ENCODE results near the gene BIRC2. TPM values are rescaled to one million over a fixed set of nuclear protein-coding genes. Genes with fewer than 3 reads are reported as not detected.
A peak's percentile ranks its signal among the peaks of the same experiment; 100 is the strongest.

BIRC2 gene
- total and polyA plus RNA-seq, 9 of the 15 experiments (the other 6 are each of a cell fraction or from before 2014, with no cell fraction given) = 14.3 to 45.9 (median 20.7) TPM

DNA sequence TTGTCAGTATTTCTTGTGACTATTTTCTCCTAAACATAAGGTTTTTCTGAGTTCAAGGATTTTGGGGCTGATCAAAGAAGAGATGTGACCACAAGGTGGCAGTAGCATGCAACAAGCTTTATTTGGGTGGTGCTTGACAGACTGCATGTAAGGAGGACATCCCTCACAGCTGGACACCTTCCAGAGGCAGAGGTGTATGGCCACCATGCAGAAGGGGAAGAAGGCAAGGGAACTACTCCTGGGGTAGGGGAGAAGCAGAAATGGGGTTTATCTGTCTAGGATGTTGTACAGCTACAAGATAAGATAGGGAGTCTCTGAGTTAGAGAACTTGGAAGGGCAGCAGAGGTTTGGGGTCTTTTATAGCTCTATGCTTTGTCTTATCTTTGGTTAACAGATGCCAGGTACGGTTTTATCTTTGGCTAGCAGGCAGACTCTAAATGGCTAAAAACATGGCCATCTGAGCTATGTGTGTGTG is 5.1 kb upstream of the BIRC2 start (continued):
- TF ChIP-seq RHOXF2B (CRISPR knock-in tag; conservative IDR thresholded peaks at IDR 0.05) (no peak), BRF1 (IDR thresholded peaks at IDR 0.05; ENCODE audit: borderline replicate concordance, extremely low read depth, insufficient read length) (no peak), SNIP1 (IDR thresholded peaks at IDR 0.05; ENCODE audit: low read depth) (no peak), SRSF1 (IDR thresholded peaks at IDR 0.05; ENCODE audit: low read depth, low read length) (no peak), NUFIP1 (IDR thresholded peaks at IDR 0.05; ENCODE audit: partially characterized antibody) (no peak), TGIF2 (CRISPR knock-in tag; IDR thresholded peaks at IDR 0.05) (no peak), KAT7 (CRISPR knock-in tag; IDR thresholded peaks at IDR 0.05; ENCODE audit: borderline replicate concordance) (no peak), PURB (CRISPR knock-in tag; IDR thresholded peaks at IDR 0.05; ENCODE audit: low read depth) (no peak), RCOR1 (IDR thresholded peaks at IDR 0.05; ENCODE audit: borderline replicate concordance in 1 of 2, low read depth in 2 of 2, low read length in 2 of 2) (peak in 1 of 2 experiments; percentile 95; a peak in 3 of 4 replicates), KLF10 (CRISPR knock-in tag; IDR thresholded peaks at IDR 0.05) (no peak), HOXB6 (CRISPR knock-in tag; IDR thresholded peaks at IDR 0.05; ENCODE audit: borderline replicate concordance) (no peak), KDM2B (CRISPR knock-in tag; IDR thresholded peaks at IDR 0.05) (no peak), ZNF764 (CRISPR knock-in tag; IDR thresholded peaks at IDR 0.05; ENCODE audit: low read depth) (no peak), FOXJ2 (tag; IDR thresholded peaks at IDR 0.05) (peak; percentile 71; the same call in 1 of the 2 replicates), GABPB1 (CRISPR knock-in tag; IDR thresholded peaks at IDR 0.05) (no peak; the same call in 1 of the 2 replicates)
- TF ChIP-seq, protein P1, sequence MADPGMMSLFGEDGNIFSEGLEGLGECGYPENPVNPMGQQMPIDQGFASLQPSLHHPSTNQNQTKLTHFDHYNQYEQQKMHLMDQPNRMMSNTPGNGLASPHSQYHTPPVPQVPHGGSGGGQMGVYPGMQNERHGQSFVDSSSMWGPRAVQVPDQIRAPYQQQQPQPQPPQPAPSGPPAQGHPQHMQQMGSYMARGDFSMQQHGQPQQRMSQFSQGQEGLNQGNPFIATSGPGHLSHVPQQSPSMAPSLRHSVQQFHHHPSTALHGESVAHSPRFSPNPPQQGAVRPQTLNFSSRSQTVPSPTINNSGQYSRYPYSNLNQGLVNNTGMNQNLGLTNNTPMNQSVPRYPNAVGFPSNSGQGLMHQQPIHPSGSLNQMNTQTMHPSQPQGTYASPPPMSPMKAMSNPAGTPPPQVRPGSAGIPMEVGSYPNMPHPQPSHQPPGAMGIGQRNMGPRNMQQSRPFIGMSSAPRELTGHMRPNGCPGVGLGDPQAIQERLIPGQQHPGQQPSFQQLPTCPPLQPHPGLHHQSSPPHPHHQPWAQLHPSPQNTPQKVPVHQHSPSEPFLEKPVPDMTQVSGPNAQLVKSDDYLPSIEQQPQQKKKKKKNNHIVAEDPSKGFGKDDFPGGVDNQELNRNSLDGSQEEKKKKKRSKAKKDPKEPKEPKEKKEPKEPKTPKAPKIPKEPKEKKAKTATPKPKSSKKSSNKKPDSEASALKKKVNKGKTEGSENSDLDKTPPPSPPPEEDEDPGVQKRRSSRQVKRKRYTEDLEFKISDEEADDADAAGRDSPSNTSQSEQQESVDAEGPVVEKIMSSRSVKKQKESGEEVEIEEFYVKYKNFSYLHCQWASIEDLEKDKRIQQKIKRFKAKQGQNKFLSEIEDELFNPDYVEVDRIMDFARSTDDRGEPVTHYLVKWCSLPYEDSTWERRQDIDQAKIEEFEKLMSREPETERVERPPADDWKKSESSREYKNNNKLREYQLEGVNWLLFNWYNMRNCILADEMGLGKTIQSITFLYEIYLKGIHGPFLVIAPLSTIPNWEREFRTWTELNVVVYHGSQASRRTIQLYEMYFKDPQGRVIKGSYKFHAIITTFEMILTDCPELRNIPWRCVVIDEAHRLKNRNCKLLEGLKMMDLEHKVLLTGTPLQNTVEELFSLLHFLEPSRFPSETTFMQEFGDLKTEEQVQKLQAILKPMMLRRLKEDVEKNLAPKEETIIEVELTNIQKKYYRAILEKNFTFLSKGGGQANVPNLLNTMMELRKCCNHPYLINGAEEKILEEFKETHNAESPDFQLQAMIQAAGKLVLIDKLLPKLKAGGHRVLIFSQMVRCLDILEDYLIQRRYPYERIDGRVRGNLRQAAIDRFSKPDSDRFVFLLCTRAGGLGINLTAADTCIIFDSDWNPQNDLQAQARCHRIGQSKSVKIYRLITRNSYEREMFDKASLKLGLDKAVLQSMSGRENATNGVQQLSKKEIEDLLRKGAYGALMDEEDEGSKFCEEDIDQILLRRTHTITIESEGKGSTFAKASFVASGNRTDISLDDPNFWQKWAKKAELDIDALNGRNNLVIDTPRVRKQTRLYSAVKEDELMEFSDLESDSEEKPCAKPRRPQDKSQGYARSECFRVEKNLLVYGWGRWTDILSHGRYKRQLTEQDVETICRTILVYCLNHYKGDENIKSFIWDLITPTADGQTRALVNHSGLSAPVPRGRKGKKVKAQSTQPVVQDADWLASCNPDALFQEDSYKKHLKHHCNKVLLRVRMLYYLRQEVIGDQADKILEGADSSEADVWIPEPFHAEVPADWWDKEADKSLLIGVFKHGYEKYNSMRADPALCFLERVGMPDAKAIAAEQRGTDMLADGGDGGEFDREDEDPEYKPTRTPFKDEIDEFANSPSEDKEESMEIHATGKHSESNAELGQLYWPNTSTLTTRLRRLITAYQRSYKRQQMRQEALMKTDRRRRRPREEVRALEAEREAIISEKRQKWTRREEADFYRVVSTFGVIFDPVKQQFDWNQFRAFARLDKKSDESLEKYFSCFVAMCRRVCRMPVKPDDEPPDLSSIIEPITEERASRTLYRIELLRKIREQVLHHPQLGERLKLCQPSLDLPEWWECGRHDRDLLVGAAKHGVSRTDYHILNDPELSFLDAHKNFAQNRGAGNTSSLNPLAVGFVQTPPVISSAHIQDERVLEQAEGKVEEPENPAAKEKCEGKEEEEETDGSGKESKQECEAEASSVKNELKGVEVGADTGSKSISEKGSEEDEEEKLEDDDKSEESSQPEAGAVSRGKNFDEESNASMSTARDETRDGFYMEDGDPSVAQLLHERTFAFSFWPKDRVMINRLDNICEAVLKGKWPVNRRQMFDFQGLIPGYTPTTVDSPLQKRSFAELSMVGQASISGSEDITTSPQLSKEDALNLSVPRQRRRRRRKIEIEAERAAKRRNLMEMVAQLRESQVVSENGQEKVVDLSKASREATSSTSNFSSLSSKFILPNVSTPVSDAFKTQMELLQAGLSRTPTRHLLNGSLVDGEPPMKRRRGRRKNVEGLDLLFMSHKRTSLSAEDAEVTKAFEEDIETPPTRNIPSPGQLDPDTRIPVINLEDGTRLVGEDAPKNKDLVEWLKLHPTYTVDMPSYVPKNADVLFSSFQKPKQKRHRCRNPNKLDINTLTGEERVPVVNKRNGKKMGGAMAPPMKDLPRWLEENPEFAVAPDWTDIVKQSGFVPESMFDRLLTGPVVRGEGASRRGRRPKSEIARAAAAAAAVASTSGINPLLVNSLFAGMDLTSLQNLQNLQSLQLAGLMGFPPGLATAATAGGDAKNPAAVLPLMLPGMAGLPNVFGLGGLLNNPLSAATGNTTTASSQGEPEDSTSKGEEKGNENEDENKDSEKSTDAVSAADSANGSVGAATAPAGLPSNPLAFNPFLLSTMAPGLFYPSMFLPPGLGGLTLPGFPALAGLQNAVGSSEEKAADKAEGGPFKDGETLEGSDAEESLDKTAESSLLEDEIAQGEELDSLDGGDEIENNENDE (IDR thresholded peaks at IDR 0.05; ENCODE audit: low read depth, low read length) = no peak
- TF ChIP-seq, protein P2, sequence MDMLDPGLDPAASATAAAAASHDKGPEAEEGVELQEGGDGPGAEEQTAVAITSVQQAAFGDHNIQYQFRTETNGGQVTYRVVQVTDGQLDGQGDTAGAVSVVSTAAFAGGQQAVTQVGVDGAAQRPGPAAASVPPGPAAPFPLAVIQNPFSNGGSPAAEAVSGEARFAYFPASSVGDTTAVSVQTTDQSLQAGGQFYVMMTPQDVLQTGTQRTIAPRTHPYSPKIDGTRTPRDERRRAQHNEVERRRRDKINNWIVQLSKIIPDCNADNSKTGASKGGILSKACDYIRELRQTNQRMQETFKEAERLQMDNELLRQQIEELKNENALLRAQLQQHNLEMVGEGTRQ (CRISPR knock-in tag; IDR thresholded peaks at IDR 0.05) = no peak

Data from K562 (cell line).